Lower lobe of right lung (tissue), 2 donors: Measurements from ENCODE around the gene RNU7-1. TPM values are rescaled to one million over a fixed set of nuclear protein-coding genes. Genes with fewer than 3 reads are reported as not detected.

Experiments
- ATAC-seq, 2 donors: fragments of 200-7000 bp; cut with Tn5 transposase; one replicate each; pipeline ENCODE4 v1.9.1; 2020 to 2022; ENCODE audit warnings: mild to moderate bottlenecking in 2 of 2, moderate library complexity in 2 of 2
- DNase-seq: peaks from one replicate; pipeline ENCODE4 v3.0.0-alpha.2; 2020
- H3K27ac ChIP-seq: fragments of 200-600 bp; one replicate; pipeline ENCODE4 v1.8.0; 2022
- H3K27me3 ChIP-seq: fragments of 200-600 bp; one replicate; pipeline ENCODE4 v1.8.0; 2022; ENCODE audit warnings: low read depth
- H3K36me3 ChIP-seq: fragments of 200-600 bp; one replicate; pipeline ENCODE4 v1.8.0; 2022; ENCODE audit warnings: mild to moderate bottlenecking
- H3K4me1 ChIP-seq: fragments of 200-600 bp; one replicate; pipeline ENCODE4 v1.8.0; 2022
- H3K4me3 ChIP-seq: fragments of 200-600 bp; one replicate; pipeline ENCODE4 v1.8.0; 2022; ENCODE audit warnings: mild to moderate bottlenecking
- H3K9me3 ChIP-seq: fragments of 200-600 bp; one replicate; pipeline ENCODE4 v1.8.0; 2022
- CTCF ChIP-seq: fragments of 200-600 bp; IDR thresholded peaks from one replicate; pipeline ENCODE4 v1.8.0; 2022; ENCODE audit warnings: antibody characterized with exemption, mild to moderate bottlenecking
- intact Hi-C: fragments of 100-400 bp; cut with DNase I; formaldehyde crosslinking; loops from one replicate; pipeline ENCODE4 v1.11.0; 2022
- total RNA-seq: library from RNA; stranded (reverse); fragmentation: NEBNext Ultra II Directional; extraction: Animal tissue kit (Norgen Biotek cat#: 25700); gene quantifications from one replicate; pipeline ENCODE4 v1.2.1, GENCODE V29; 2021
- donor health status: DM: no; HTN: yes; CAD: no; lungs with severe emphysema.

RNU7-1 gene
- total RNA-seq, 1 donor from 2014 or later = not detected

- peaks cover 70% of the 10 kb centered on the region for H3K36me3 ChIP-seq
- intact Hi-C loops = no loop called here
Measured at GRCh38 chr12:6975297-6976032, 31.8 kb downstream of the RNU7-1 start.

GRCh38 chr12:6977653-6978052 lies 34.0 kb downstream of the RNU7-1 start:
- H3K4me1 ChIP-seq = peaks cover 33% of the 10 kb centered on the region
- ATAC-seq (no peak), DNase-seq (no peak)

More at GRCh38 chr12:6975297-6976032, 31.8 kb downstream of the RNU7-1 start:
- Histone ChIP-seq H3K9me3 (no peaks in the 10 kb centered on the region), H3K27ac (no peak overlapping the region), H3K4me3 (no peak overlapping the region), H3K4me1 (peaks cover 46% of the 10 kb centered on the region), H3K27me3 (no peaks in the 10 kb centered on the region)
- ATAC-seq = no peak
- no peak for TF ChIP-seq CTCF
- DNase-seq = no peak

GRCh38 chr12:6978188-6978587 lies 34.6 kb downstream of the RNU7-1 start:
- Histone ChIP-seq H3K4me1 (peaks cover 29% of the 10 kb centered on the region), H3K36me3 (peaks cover 97% of the 10 kb centered on the region), H3K27ac (peak overlapping the region; percentile 76), H3K9me3 (no peaks in the 10 kb centered on the region), H3K4me3 (no peak overlapping the region), H3K27me3 (no peaks in the 10 kb centered on the region)
- no peak for ATAC-seq
- DNase-seq = no peak
- no peak for TF ChIP-seq CTCF
- intact Hi-C loops = no loop called here

More at GRCh38 chr12:6977653-6978052, 34.0 kb downstream of the RNU7-1 start:
- peaks cover 92% of the 10 kb centered on the region for H3K36me3 ChIP-seq
- H3K27ac ChIP-seq = peak overlapping the region; percentile 76
- H3K9me3 ChIP-seq = no peaks in the 10 kb centered on the region
- no peak for TF ChIP-seq CTCF
- no peak overlapping the region for H3K4me3 ChIP-seq
- intact Hi-C loops = no loop called here
- H3K27me3 ChIP-seq = no peaks in the 10 kb centered on the region

GRCh38 chr12:6978611-6979011 lies 35.0 kb downstream of the RNU7-1 start:
- ATAC-seq = peak; percentile 84 to 86
- Histone ChIP-seq H3K4me1 (peaks cover 29% of the 10 kb centered on the region), H3K4me3 (no peak overlapping the region), H3K27me3 (no peaks in the 10 kb centered on the region), H3K27ac (peak overlapping the region; percentile 76), H3K36me3 (peaks cover 100% of the 10 kb centered on the region), H3K9me3 (no peaks in the 10 kb centered on the region)
- DNase-seq = no peak
- intact Hi-C loops = no loop called here
- TF ChIP-seq CTCF = no peak

GRCh38 chr12:6979021-6979420 lies 35.4 kb downstream of the RNU7-1 start:
- Histone ChIP-seq H3K27ac (peak overlapping the region; percentile 76), H3K4me3 (no peak overlapping the region), H3K36me3 (peaks cover 96% of the 10 kb centered on the region), H3K4me1 (peaks cover 29% of the 10 kb centered on the region), H3K9me3 (no peaks in the 10 kb centered on the region), H3K27me3 (no peaks in the 10 kb centered on the region)
- DNase-seq (no peak), ATAC-seq (peak; percentile 44 to 68)
- intact Hi-C loops = no loop called here
- no peak for TF ChIP-seq CTCF
